A549 (cell line): ENCODE data around the gene TLCD3A.

Source experiments
- MYC ChIP-seq: IDR thresholded peaks from 2 replicates; pipeline ENCODE4 v1.6.1; 2012; ENCODE audit warnings: mild to moderate bottlenecking, inconsistent platforms, low read length, improper control_type of control experiment, borderline replicate concordance
- TF ChIP-seq, protein P1 (sequence below): IDR thresholded peaks from 2 replicates; pipeline ENCODE4 v1.6.1; 2012

DNA sequence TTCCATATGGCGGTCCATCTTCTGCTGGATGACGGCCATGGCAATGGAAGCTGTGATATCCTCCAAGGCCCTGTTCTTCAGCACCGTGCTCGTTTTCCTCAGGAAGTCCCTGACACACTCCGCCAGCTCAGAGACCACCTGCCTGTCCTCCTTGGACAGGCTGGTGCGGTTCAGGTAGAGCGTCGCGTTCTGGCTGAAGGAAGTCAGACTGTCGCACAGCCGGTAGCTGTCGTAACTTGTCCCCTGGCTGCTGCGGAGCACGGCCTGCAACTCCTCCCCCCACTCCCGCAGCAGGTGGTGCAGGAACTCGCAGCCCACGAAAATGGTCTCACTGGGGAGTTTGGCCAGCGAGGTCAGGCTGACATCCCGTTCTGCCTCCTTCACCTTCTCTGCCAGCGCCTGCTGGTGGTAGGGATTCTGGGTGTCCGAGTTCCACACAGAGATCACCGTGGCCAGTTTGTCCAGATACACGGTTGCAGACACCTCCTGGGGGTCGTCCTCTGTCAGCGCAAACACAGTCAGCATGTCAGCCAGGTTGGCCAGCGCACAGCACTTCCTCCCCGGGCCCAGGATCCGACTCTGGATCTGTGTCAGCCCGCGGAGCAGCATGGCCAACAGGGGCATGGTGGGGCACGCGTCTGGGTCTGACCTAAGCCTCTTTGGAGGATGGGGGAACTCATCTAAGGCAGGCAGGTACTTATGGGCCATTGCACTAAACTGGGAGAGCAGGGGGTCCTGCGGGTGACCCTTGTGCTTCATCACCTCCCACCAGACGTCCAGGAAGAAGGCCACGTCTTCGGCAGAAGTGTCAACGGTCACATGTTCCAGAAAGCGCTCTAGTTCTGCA lies 14.6 kb downstream of the TLCD3A start:
- no peak for TF ChIP-seq MYC
- TF ChIP-seq, protein P1, sequence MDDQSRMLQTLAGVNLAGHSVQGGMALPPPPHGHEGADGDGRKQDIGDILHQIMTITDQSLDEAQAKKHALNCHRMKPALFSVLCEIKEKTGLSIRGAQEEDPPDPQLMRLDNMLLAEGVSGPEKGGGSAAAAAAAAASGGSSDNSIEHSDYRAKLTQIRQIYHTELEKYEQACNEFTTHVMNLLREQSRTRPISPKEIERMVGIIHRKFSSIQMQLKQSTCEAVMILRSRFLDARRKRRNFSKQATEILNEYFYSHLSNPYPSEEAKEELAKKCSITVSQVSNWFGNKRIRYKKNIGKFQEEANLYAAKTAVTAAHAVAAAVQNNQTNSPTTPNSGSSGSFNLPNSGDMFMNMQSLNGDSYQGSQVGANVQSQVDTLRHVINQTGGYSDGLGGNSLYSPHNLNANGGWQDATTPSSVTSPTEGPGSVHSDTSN = no peak
